Measurements from ENCODE around the gene DGKG.

The DGKG gene

DNA sequence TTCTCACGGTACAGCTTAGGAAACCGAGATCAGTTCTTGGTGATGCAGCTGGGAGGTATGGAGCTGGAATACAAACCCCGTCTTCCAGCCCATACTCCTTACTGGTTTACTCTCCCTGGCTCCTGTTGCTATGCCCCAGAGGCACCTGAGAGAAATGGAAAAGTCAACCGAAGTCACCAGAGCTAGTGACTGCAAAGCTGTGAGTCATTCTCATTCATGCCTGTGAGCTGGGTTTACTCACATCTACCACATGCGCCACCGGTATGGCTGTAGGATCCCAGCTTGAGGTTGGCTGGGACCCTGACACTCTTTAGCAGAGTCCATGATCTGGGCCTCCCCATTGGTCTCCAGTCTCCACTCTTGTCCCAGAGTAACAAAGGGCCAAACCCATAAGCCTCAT lies 141.7 kb downstream of the DGKG start:
- Histone ChIP-seq H3K9me3 (ENCODE audit: severe bottlenecking) (no peaks in the 10 kb centered on the region), H3K4me1 (ENCODE audit: insufficient read depth, poor library complexity, severe bottlenecking) (no peaks in the 10 kb centered on the region), H3K4me3 (ENCODE audit: severe bottlenecking) (no peak overlapping the region), H3K36me3 (ENCODE audit: low read depth) (no peaks in the 10 kb centered on the region), H3K27ac (ENCODE audit: poor library complexity, severe bottlenecking) (no peak overlapping the region), H3K27me3 (ENCODE audit: insufficient read depth, poor library complexity, severe bottlenecking) (peaks cover 2% of the 10 kb centered on the region)
- TF ChIP-seq CTCF (IDR thresholded peaks at IDR 0.05; ENCODE audit: poor library complexity, severe bottlenecking) = no peak
- ATAC-seq (ENCODE audit: low read depth) (0 out of 3 replicates have a peak, but pooled peaks have one; percentile 36), DNase-seq (ENCODE audit: low spot score) (no peak)

- no peak overlapping the region for H3K4me3 ChIP-seq (ENCODE audit: severe bottlenecking)
- DNase-seq (ENCODE audit: low spot score) = no peak
- H3K4me1 ChIP-seq (ENCODE audit: insufficient read depth, poor library complexity, severe bottlenecking) = no peaks in the 10 kb centered on the region
- no peaks in the 10 kb centered on the region for H3K9me3 ChIP-seq (ENCODE audit: severe bottlenecking)
- no peak for TF ChIP-seq CTCF (IDR thresholded peaks at IDR 0.05; ENCODE audit: poor library complexity, severe bottlenecking)
- no peak for ATAC-seq (ENCODE audit: low read depth)
- peaks cover 2% of the 10 kb centered on the region for H3K27me3 ChIP-seq (ENCODE audit: insufficient read depth, poor library complexity, severe bottlenecking)
- no peak overlapping the region for H3K27ac ChIP-seq (ENCODE audit: poor library complexity, severe bottlenecking)
- no peaks in the 10 kb centered on the region for H3K36me3 ChIP-seq (ENCODE audit: low read depth)
Observed at GRCh38 chr3:186219211-186219638, 142.8 kb downstream of the DGKG start.

GRCh38 chr3:186218421-186218820 lies 143.6 kb downstream of the DGKG start:
- TF ChIP-seq CTCF (IDR thresholded peaks at IDR 0.05; ENCODE audit: poor library complexity, severe bottlenecking) = no peak
- Histone ChIP-seq H3K27me3 (ENCODE audit: insufficient read depth, poor library complexity, severe bottlenecking) (no peaks in the 10 kb centered on the region), H3K4me1 (ENCODE audit: insufficient read depth, poor library complexity, severe bottlenecking) (no peaks in the 10 kb centered on the region), H3K36me3 (ENCODE audit: low read depth) (no peaks in the 10 kb centered on the region), H3K27ac (ENCODE audit: poor library complexity, severe bottlenecking) (no peak overlapping the region), H3K4me3 (ENCODE audit: severe bottlenecking) (no peak overlapping the region), H3K9me3 (ENCODE audit: severe bottlenecking) (no peaks in the 10 kb centered on the region)
- DNase-seq (ENCODE audit: low spot score) (no peak), ATAC-seq (ENCODE audit: low read depth) (no peak)

- DNase-seq (ENCODE audit: low spot score) = no peak
- Histone ChIP-seq H3K4me3 (ENCODE audit: severe bottlenecking) (no peak overlapping the region), H3K27ac (ENCODE audit: poor library complexity, severe bottlenecking) (no peak overlapping the region), H3K4me1 (ENCODE audit: insufficient read depth, poor library complexity, severe bottlenecking) (no peaks in the 10 kb centered on the region), H3K9me3 (ENCODE audit: severe bottlenecking) (no peaks in the 10 kb centered on the region), H3K27me3 (ENCODE audit: insufficient read depth, poor library complexity, severe bottlenecking) (no peaks in the 10 kb centered on the region), H3K36me3 (ENCODE audit: low read depth) (no peaks in the 10 kb centered on the region)
- TF ChIP-seq CTCF (IDR thresholded peaks at IDR 0.05; ENCODE audit: poor library complexity, severe bottlenecking) = no peak
- peak; percentile 44; the same call in 1 of the 3 replicates for ATAC-seq (ENCODE audit: low read depth)
Observed at GRCh38 chr3:186217820-186218164, 144.2 kb downstream of the DGKG start.

- no peak for TF ChIP-seq CTCF (IDR thresholded peaks at IDR 0.05; ENCODE audit: poor library complexity, severe bottlenecking)
- H3K36me3 ChIP-seq (ENCODE audit: low read depth) = no peaks in the 10 kb centered on the region
- H3K27me3 ChIP-seq (ENCODE audit: insufficient read depth, poor library complexity, severe bottlenecking) = no peaks in the 10 kb centered on the region
- H3K4me1 ChIP-seq (ENCODE audit: insufficient read depth, poor library complexity, severe bottlenecking) = no peaks in the 10 kb centered on the region
- no peak overlapping the region for H3K27ac ChIP-seq (ENCODE audit: poor library complexity, severe bottlenecking)
- H3K9me3 ChIP-seq (ENCODE audit: severe bottlenecking) = no peaks in the 10 kb centered on the region
- DNase-seq (ENCODE audit: low spot score) (no peak), ATAC-seq (ENCODE audit: low read depth) (no peak)
- no peak overlapping the region for H3K4me3 ChIP-seq (ENCODE audit: severe bottlenecking)
Observed at GRCh38 chr3:186216900-186217819, 144.9 kb downstream of the DGKG start.

Data from RWPE2 (cell line).